Measurements from ENCODE around the gene MRPL4.
"Not testable (repeated sequence)": the region's sequence is repeated elsewhere in the genome, so short reads cannot be mapped to it uniquely, and the experiment has no call there.

MRPL4 gene

DNA sequence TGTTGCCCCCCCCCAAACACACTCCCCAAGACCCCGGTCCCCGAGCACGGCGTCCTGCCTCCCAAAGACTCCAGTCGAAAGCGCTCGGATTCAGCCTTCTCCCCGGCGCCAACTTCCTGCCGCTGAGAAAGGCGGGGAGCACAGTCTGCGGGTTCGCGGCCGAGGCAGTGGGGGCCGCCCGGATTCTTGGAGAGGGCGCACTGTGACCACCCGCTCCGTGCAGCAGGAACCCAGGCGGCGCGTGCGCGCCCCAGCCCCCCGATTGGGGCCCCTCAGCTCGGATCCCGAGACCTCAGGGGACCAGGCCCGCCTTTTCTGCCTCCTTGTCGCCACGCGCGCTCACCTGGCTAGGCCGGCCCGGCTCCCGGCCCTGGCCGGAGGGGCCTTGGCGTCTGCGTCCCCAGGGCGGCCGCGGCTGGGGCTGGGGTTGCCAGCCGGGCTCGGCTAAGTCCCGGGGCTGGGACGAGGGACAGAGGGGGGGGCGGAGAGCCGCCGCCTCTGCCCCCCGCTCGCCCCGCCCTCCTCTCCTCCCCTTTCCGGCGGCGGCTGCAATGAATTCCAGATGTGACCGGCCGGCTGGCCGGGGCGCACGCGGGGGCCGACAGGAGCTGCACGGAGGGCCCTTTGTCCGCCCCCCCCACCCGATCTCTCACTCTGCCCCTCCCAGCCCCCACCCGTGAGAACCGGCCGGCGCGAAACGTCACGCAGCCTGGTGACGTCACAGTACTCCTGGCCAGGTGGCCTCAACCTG, 21.0 kb upstream of the MRPL4 start, which contains the start of gene S1PR2:
S1PR2 (minus strand) TSS at position 471 of the 751 bp plus-strand sequence. CDS start 6,426 bp downstream, outside the sequence.
- Histone ChIP-seq H3K23ac (ENCODE audit: low read length) (peak within 1 kb of the TSS; percentile 76), H2BK15ac (replicated peaks; ENCODE audit: low read depth) (no peak within 1 kb of the TSS), H3K4me2 (ENCODE audit: low read length) (peak within 1 kb of the TSS; percentile 91), H2BK120ac (ENCODE audit: low read depth, low read length) (no peak within 1 kb of the TSS), H3K27me3 (ENCODE audit: insufficient read depth, low read length, poor library complexity) (no peaks in the 10 kb centered on the region), H3K56ac (ENCODE audit: low read length) (peak within 1 kb of the TSS; percentile 95), H3K18ac (ENCODE audit: low read length) (peak within 1 kb of the TSS; percentile 43), H3K79me2 (ENCODE audit: control insufficient read depth, insufficient read depth, low read length) (no peaks in the 10 kb centered on the region), H3K36me3 (ENCODE audit: control insufficient read depth, insufficient read depth, low read length) (no peaks in the 10 kb centered on the region), H3K79me1 (ENCODE audit: low read length) (peaks cover 2% of the 10 kb centered on the region), H3K9ac (ENCODE audit: low read length) (peak within 1 kb of the TSS; percentile 82), H2AK5ac (ENCODE audit: low read length) (no peak within 1 kb of the TSS), H3K4me3 (ENCODE audit: low read length) (peak within 1 kb of the TSS; percentile 65), H3K27ac (ENCODE audit: low read depth, low read length) (no peak within 1 kb of the TSS), H2BK5ac (ENCODE audit: low read length) (no peak within 1 kb of the TSS), H3K4me1 (ENCODE audit: control insufficient read depth, low read depth, low read length) (no peaks in the 10 kb centered on the region), H3K4ac (ENCODE audit: low read depth, low read length) (peak within 1 kb of the TSS; percentile 9), H4K8ac (ENCODE audit: low read depth, low read length) (peak within 1 kb of the TSS; percentile 28), H4K5ac (ENCODE audit: low read length) (no peak within 1 kb of the TSS)
- DNase-seq = peak; percentile 89
- WGBS (ENCODE audit: extremely low coverage, insufficient coverage, low lambda C conversion rate) = no CpG with 5 or more reads among the region's 73 CpGs

DNA sequence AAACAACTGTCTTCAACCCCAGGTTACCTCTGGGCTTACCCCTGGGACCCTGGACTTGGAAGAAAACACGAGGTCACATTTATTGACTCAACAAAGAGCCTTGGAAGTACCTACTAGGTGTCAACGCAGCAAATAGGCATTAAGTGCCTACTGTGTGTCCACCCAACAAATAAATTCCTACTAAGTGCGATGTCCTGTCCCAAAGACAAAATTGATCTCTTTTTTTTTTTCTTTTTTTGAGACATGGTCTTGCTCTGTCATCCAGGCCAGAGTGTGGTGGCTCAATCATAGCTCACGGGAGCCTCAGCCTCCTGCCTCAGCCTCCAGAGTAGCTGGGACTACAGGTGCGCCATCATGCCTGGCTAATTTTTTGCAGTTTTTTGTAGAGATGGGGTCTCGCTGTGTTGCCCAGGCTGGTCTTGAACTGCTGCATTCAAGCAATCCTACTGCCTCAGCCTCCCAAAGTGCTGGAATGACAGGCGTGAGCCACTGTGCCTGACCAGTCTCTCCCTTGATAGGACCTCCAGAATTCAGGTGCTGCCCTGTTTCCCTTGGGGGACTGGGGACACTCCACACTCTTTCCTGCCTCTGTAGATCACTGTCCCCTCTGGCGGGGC, 20.3 kb upstream of the MRPL4 start:
- H3K36me3 ChIP-seq (ENCODE audit: control insufficient read depth, insufficient read depth, low read length) = no peaks in the 10 kb centered on the region

GRCh38 chr19:10233946-10234345, 18.1 kb upstream of the MRPL4 start:
- no peak overlapping the region for H3K4me3 ChIP-seq (ENCODE audit: low read length)
- H3K56ac ChIP-seq (ENCODE audit: low read length) = no peak overlapping the region
- no peaks in the 10 kb centered on the region for H3K36me3 ChIP-seq (ENCODE audit: control insufficient read depth, insufficient read depth, low read length)
- no peak overlapping the region for H3K4ac ChIP-seq (ENCODE audit: low read depth, low read length)
- H3K9ac ChIP-seq (ENCODE audit: low read length) = no peak overlapping the region
- no peak overlapping the region for H2BK5ac ChIP-seq (ENCODE audit: low read length)
- H4K5ac ChIP-seq (ENCODE audit: low read length) = no peak overlapping the region
- no peaks in the 10 kb centered on the region for H3K4me1 ChIP-seq (ENCODE audit: control insufficient read depth, low read depth, low read length)
- no peak overlapping the region for H2BK15ac ChIP-seq (replicated peaks; ENCODE audit: low read depth)
- H3K23ac ChIP-seq (ENCODE audit: low read length) = no peak overlapping the region
- H3K79me1 ChIP-seq (ENCODE audit: low read length) = no peaks in the 10 kb centered on the region
- H3K18ac ChIP-seq (ENCODE audit: low read length) = no peak overlapping the region
- DNase-seq = no peak
- no peak overlapping the region for H2AK5ac ChIP-seq (ENCODE audit: low read length)
- H3K79me2 ChIP-seq (ENCODE audit: control insufficient read depth, insufficient read depth, low read length) = no peaks in the 10 kb centered on the region
- WGBS (ENCODE audit: extremely low coverage, insufficient coverage, low lambda C conversion rate) = no CpG with 5 or more reads among the region's 4 CpGs
- H3K27ac ChIP-seq (ENCODE audit: low read depth, low read length) = no peak overlapping the region
- H3K4me2 ChIP-seq (ENCODE audit: low read length) = no peak overlapping the region
- no peaks in the 10 kb centered on the region for H3K27me3 ChIP-seq (ENCODE audit: insufficient read depth, low read length, poor library complexity)
- H2BK120ac ChIP-seq (ENCODE audit: low read depth, low read length) = no peak overlapping the region
- H4K8ac ChIP-seq (ENCODE audit: low read depth, low read length) = no peak overlapping the region

More for the DNA sequence above, 20.3 kb upstream of the MRPL4 start:
- no peaks in the 10 kb centered on the region for H3K27me3 ChIP-seq (ENCODE audit: insufficient read depth, low read length, poor library complexity)
- H4K5ac ChIP-seq (ENCODE audit: low read length) = no peak overlapping the region
- H3K27ac ChIP-seq (ENCODE audit: low read depth, low read length) = no peak overlapping the region
- H2BK5ac ChIP-seq (ENCODE audit: low read length) = no peak overlapping the region
- peak overlapping the region; percentile 75 for H3K56ac ChIP-seq (ENCODE audit: low read length)
- peak overlapping the region; percentile 28 for H4K8ac ChIP-seq (ENCODE audit: low read depth, low read length)
- no peak for DNase-seq
- H3K4me2 ChIP-seq (ENCODE audit: low read length) = peak overlapping the region; percentile 3
- H3K18ac ChIP-seq (ENCODE audit: low read length) = no peak overlapping the region
- WGBS (ENCODE audit: extremely low coverage, insufficient coverage, low lambda C conversion rate) = no CpG with 5 or more reads among the region's 8 CpGs
- no peak overlapping the region for H2AK5ac ChIP-seq (ENCODE audit: low read length)
- no peaks in the 10 kb centered on the region for H3K4me1 ChIP-seq (ENCODE audit: control insufficient read depth, low read depth, low read length)
- H2BK120ac ChIP-seq (ENCODE audit: low read depth, low read length) = no peak overlapping the region
- no peak overlapping the region for H3K4me3 ChIP-seq (ENCODE audit: low read length)
- H3K79me1 ChIP-seq (ENCODE audit: low read length) = peaks cover 2% of the 10 kb centered on the region
- H2BK15ac ChIP-seq (replicated peaks; ENCODE audit: low read depth) = no peak overlapping the region
- H3K79me2 ChIP-seq (ENCODE audit: control insufficient read depth, insufficient read depth, low read length) = no peaks in the 10 kb centered on the region
- no peak overlapping the region for H3K4ac ChIP-seq (ENCODE audit: low read depth, low read length)
- H3K23ac ChIP-seq (ENCODE audit: low read length) = no peak overlapping the region
- H3K9ac ChIP-seq (ENCODE audit: low read length) = peak overlapping the region; percentile 10

DNA sequence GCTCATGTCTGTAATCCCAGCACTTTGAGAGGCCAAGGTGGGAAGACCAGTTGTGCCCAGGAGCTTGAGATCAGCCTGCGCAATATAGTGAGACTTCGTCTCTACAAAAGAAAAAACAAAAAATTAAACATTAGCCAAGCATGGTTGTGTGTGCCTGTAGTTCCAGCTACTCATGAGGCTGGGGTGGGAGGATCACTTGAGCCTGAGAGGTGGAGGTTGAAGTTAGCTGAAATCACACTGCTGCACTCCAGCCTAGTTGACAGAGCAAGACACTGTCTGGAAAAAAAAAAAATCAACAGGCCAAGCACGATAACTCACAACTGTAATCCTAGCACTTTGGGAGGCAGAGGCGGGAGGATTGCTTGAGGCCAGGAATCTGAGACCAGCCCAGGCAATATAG, 17.0 kb upstream of the MRPL4 start:
- H2BK5ac ChIP-seq (ENCODE audit: low read length) = no peak overlapping the region
- H3K4ac ChIP-seq (ENCODE audit: low read depth, low read length) = no peak overlapping the region
- no peak for DNase-seq
- no peak overlapping the region for H3K56ac ChIP-seq (ENCODE audit: low read length)
- no CpG with 5 or more reads among the region's 4 CpGs for WGBS (ENCODE audit: extremely low coverage, insufficient coverage, low lambda C conversion rate)
- H3K9ac ChIP-seq (ENCODE audit: low read length) = no peak overlapping the region
- H3K36me3 ChIP-seq (ENCODE audit: control insufficient read depth, insufficient read depth, low read length) = no peaks in the 10 kb centered on the region
- no peak overlapping the region for H3K18ac ChIP-seq (ENCODE audit: low read length)
- H4K8ac ChIP-seq (ENCODE audit: low read depth, low read length) = no peak overlapping the region
- no peak overlapping the region for H2BK15ac ChIP-seq (replicated peaks; ENCODE audit: low read depth)
- no peak overlapping the region for H2BK120ac ChIP-seq (ENCODE audit: low read depth, low read length)
- H2AK5ac ChIP-seq (ENCODE audit: low read length) = no peak overlapping the region
- H3K79me2 ChIP-seq (ENCODE audit: control insufficient read depth, insufficient read depth, low read length) = no peaks in the 10 kb centered on the region
- H3K4me1 ChIP-seq (ENCODE audit: control insufficient read depth, low read depth, low read length) = no peaks in the 10 kb centered on the region
- no peak overlapping the region for H3K4me3 ChIP-seq (ENCODE audit: low read length)
- no peak overlapping the region for H4K5ac ChIP-seq (ENCODE audit: low read length)
- no peak overlapping the region for H3K27ac ChIP-seq (ENCODE audit: low read depth, low read length)
- H3K27me3 ChIP-seq (ENCODE audit: insufficient read depth, low read length, poor library complexity) = no peaks in the 10 kb centered on the region
- H3K4me2 ChIP-seq (ENCODE audit: low read length) = no peak overlapping the region
- H3K23ac ChIP-seq (ENCODE audit: low read length) = no peak overlapping the region
- no peaks in the 10 kb centered on the region for H3K79me1 ChIP-seq (ENCODE audit: low read length)

GRCh38 chr19:10235409-10235808, 16.6 kb upstream of the MRPL4 start:
- H3K79me2 ChIP-seq (ENCODE audit: control insufficient read depth, insufficient read depth, low read length); H3K56ac ChIP-seq (ENCODE audit: low read length); H3K27me3 ChIP-seq (ENCODE audit: insufficient read depth, low read length, poor library complexity); H3K36me3 ChIP-seq (ENCODE audit: control insufficient read depth, insufficient read depth, low read length); H3K4me1 ChIP-seq (ENCODE audit: control insufficient read depth, low read depth, low read length); H4K8ac ChIP-seq (ENCODE audit: low read depth, low read length); H3K4ac ChIP-seq (ENCODE audit: low read depth, low read length); H3K4me3 ChIP-seq (ENCODE audit: low read length); H3K4me2 ChIP-seq (ENCODE audit: low read length); H3K79me1 ChIP-seq (ENCODE audit: low read length); H2AK5ac ChIP-seq (ENCODE audit: low read length); H2BK120ac ChIP-seq (ENCODE audit: low read depth, low read length); H2BK15ac ChIP-seq (replicated peaks; ENCODE audit: low read depth); H3K23ac ChIP-seq (ENCODE audit: low read length); H4K5ac ChIP-seq (ENCODE audit: low read length); H3K18ac ChIP-seq (ENCODE audit: low read length); DNase-seq; H2BK5ac ChIP-seq (ENCODE audit: low read length); H3K9ac ChIP-seq (ENCODE audit: low read length); H3K27ac ChIP-seq (ENCODE audit: low read depth, low read length): not testable (repeated sequence)
- no CpG with 5 or more reads among the region's 7 CpGs for WGBS (ENCODE audit: extremely low coverage, insufficient coverage, low lambda C conversion rate)
